GM21737 (cell line): Measurements from ENCODE around the gene CCDC138.
A peak's percentile ranks its signal among the peaks of the same experiment; 100 is the strongest.
"Not testable (repeated sequence)": the region's sequence is repeated elsewhere in the genome, so short reads cannot be mapped to it uniquely, and the experiment has no call there.

ENCODE experiments used
- ATAC-seq: cut with Tn5 transposase; IDR thresholded peaks from one replicate; pipeline ENCODE4 v1.9.1; 2021; ENCODE audit warnings: mild to moderate bottlenecking, moderate library complexity; ENCODE audit not compliant: unreplicated experiment

CCDC138 gene, protein sequence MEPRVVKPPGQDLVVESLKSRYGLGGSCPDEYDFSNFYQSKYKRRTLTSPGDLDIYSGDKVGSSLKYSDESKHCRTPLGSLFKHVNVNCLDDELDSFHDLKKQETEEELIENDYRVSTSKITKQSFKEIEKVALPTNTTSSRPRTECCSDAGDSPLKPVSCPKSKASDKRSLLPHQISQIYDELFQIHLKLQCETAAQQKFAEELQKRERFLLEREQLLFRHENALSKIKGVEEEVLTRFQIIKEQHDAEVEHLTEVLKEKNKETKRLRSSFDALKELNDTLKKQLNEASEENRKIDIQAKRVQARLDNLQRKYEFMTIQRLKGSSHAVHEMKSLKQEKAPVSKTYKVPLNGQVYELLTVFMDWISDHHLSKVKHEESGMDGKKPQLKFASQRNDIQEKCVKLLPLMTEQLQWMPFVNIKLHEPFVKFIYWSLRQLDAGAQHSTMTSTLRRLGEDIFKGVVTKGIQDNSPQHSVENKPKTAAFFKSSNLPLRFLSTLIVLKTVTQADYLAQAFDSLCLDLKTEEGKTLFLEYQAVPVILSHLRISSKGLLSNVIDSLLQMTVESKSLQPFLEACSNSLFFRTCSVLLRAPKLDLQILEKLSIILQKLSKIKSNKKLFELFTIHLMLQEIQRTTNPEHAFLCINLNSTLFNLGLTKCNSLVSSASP

DNA sequence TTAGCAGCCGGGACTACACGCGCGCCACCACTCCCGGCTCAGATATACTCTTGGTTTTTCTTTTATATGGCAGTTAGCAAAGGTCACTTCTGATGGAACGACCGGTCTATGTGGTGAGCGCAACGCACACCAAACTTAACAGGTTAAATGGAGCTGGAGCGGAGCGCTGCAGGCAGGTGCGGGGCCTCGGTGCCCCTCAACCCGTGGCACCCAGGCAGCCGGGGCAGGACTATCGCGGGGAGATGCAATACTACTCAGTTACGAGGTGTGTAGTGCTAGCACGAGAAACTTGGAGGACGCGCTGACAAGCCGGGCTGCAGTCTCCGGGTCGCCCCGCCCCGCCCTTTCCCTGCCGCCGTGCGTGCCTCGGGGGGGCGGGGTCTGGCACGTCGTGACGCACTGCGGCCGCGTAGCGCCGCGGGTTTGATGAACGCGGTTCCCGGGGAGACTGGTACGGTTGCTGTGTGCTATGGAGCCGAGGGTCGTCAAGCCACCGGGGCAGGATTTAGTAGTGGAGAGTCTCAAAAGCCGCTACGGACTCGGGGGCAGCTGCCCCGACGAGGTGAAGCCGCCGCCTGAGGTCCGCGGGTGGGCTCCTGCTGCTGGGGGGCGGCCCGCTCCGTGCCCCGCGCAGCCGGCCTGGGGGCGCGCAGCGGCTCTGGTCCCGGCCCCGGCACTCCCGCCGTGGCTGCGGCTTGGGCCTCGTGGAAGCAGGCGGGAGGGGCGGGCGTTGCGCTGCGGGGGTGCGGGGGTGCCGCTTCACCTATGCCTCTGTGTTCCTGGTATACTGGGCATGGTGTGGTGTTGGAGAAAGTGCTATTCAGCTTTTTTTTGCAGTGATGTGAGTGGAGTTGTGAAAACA is at the start of gene CCDC138:
TSS of gene CCDC138 (plus strand) at position 418 of the 862 bp plus-strand sequence. CDS start at position 470, 52 bp downstream.
- peak; percentile 96 for ATAC-seq

DNA sequence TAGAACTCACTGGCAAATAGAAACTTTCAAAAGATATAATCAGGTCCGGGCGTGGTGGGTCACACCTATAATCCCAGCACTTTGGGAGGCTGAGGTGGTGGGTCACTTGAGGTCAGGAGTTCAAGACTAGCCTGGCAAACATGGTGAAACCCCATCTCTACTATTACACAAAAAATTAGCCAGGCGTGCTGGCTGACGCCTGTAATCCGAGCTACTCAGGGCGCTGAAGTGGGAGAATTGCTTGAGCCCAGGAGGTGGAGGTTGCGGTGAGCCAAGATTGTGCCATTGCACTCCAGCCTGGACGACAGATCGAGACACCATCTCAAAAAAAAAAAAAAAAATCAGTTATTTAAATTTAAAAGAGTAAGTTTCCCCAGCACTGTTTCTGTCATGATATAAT is 28.6 kb upstream of the CCDC138 start:
- not testable (repeated sequence) for ATAC-seq

DNA sequence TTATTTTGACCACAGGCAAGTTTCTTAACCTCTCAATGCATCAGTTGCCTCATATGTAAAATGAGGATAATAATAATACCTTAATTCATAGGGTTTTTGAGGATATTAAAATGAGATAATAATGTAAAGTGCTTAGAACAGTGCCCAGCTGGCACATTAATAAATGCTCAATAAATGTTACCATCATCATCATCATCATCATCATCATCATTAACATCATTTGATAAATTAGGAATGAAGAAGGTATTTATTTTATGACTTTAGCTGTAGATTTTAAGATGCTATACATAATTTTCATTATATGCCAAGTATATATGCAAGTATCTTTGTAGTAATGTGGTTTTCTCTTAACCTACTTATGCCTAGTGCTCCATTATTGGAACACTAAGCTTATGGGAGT is 24.0 kb upstream of the CCDC138 start:
- ATAC-seq: not testable (repeated sequence)

DNA sequence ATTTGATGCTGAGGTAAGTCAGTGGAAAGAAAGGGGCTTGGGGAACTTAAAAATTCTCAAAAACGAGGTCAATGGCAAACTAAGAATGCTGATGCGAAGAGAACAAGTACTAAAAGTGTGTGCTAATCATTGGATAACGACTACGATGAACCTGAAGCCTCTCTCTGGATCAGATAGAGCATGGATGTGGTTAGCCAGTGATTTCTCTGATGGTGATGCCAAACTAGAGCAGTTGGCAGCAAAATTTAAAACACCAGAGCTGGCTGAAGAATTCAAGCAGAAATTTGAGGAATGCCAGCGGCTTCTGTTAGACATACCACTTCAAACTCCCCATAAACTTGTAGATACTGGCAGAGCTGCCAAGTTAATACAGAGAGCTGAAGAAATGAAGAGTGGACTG is 19.9 kb upstream of the CCDC138 start:
- not testable (repeated sequence) for ATAC-seq

DNA sequence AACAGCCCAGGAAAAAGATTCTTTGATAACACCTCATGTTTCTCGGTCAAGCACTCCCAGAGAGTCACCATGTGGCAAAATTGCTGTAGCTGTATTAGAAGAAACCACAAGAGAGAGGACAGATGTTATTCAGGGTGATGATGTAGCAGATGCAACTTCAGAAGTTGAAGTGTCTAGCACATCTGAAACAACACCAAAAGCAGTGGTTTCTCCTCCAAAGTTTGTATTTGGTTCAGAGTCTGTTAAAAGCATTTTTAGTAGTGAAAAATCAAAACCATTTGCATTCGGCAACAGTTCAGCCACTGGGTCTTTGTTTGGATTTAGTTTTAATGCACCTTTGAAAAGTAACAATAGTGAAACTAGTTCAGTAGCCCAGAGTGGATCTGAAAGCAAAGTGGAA is 18.7 kb upstream of the CCDC138 start:
- not testable (repeated sequence) for ATAC-seq

DNA sequence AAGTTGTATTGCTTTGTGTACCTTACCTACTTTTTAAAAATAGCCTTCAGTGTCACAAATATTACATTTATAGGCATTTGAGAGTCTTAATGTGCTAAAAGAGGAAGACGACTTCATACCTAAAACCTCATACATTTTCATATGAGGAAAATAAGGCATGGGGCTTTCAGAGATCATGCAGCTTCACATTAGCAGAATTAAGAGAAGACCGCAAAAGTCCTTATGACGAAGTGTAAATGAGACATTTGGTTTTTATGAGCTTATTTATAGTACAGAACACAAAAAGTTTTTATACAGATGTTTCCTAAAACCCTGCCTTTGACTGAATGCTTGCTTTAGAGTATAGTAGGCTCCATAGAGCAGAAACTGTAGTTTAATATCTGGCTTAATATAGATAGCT is 10.1 kb upstream of the CCDC138 start:
- ATAC-seq: peak; percentile 72

DNA sequence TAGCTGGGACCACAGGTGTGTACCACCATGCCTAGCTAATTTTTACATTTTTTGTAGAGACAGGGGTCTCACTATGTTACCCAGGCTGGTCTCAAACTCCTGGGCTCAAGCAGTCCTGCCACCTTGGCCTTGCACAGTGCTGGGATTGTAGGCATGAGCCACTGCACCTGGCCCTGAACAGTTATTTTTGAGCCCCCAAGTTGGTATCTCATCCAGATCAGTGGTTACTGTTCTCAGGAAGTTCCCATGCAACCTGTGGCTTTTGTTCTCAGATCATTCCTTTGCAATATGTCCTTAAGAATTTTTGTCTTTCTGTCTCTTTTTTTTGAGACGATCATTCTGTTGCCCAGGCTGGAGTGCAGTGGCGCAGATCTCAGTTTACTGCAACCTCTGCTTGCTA is 7.7 kb upstream of the CCDC138 start:
- no peak for ATAC-seq

DNA sequence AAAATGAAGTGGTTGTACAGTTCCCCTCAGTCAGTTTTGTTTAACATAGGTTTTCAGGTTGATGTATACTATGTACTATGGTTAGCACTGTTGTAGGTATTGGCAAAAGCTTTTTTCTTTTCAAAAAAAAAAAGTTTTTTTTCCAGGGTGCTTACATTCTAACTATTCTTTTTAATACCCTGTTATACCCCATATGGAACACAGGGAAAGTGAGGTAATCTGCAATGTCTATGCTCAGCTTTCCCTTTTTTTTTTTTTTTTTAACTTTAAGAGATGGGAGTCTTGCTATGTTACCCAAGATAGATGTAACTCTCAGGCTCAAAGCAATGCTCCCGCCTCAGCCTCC is 590 bp upstream of the CCDC138 start:
- no peak for ATAC-seq

DNA sequence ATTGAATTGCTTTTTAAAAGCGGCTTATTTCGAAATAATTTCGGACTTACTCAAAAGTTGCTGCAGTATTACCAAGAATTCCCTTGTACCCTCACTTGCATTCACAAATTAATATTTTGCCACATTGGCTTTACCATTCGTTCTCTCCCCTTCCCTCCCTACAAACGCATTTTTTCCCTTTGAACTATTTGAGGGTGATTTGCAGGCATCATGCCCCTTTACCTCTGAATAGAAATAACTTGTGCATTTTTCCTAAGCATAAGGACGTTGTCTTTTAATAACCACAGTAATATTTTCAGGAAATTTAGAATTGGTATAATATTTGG is 608 bp downstream of the CCDC138 start:
- no peak for ATAC-seq

DNA sequence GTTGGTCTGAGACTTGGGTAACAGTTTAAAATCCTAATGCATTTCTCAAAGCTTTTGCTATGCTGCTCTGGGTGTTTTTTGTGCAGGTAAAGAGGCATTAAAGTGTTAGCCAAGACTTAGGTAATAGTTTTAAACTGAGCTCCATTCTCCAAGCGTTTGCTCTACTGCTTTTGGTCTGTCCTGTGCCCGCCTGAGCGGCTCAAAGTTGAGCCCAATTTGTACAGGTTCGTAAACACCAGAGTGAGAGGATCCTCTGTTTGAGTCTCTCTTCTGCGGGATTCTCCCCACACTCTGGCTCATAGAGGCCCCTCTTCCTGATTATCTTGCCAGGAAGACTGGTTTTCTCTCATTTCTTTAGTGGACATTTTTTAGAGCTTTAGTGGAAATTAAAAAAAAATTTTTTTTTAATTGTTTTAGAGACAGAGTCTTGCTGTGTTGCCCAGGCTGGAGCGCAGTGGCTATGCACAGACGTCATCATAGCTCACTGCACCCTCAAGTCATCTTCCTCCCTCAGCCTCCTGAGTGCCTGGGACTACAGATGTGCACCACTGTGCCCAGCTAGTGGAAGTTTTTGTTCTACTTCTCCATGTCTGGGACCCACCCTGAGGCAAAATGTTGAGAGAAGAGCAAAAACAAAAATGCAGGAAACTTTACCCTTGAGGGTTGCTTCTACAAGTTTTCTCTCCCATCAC is 16.6 kb downstream of the CCDC138 start:
- no peak for ATAC-seq

DNA sequence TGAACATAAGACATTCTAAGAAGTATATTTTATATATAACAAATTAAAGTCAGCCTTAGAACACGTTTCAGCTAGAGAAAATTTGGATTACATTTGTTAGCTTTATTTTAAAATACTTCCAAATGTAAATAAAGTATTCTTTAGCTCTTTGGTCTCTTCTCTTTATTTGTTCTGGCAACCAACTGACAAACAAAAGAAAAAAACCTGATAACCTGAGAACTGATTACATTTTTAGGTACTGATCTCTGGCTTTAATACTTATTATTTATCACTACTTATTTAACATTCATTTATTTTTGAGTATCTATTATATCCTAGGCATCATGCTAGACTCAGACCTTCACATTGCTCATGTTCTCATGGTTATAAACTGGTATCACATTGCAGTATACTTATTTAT is 18.5 kb downstream of the CCDC138 start:
- no peak for ATAC-seq

DNA sequence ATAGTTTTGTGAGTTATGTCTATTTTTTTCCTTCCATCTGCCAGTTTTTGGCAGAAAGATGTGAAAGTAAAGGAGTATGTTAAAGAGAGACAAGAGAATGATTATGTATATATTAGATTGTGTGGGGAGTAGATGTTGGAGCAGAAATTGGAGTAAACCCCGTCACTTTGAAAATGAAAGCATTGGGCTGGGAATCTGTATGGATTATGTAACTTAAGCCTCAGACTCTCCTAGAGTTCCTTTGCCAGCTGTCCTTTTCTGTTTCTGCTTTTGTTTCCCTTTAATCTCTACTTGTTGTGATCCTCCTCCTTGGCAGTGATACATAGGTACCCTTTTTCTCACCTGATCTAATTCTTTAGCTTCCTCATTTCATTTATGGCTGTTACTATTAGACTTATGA is 19.2 kb downstream of the CCDC138 start:
- no peak for ATAC-seq

DNA sequence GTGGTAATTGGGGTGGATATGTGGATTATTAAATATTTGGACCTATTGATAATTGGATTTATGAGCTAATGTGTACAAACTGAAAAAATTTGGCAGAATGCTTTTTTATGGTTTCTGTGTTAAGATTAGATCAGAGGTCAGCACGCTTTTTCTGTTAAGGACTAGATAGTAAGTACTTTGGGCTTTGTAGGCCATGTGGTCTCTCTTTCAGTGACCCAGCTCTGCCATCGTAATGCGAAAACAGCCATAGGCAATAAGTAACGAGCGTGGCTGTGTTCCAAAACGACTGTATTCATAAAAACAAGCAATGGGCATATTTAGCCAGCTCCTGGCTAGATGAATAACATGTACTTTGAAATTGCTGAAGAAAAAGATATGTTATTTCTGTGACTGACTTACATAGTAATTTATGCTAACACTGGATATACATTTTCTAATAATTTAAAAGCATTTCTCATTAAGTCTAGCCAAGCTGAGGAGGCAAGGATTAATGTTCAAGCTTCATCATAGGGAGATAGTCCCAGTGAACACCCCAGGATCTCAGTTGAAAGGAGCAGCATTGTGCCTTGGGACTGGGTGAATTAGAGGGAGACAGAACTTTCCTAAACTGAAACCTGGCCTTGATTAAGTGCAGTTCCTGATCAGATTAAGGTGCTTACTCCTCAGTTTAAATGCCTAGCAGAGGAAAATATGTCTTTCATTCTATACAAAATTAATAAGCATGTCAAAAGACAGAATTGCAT is 20.0 kb downstream of the CCDC138 start:
- ATAC-seq: no peak

DNA sequence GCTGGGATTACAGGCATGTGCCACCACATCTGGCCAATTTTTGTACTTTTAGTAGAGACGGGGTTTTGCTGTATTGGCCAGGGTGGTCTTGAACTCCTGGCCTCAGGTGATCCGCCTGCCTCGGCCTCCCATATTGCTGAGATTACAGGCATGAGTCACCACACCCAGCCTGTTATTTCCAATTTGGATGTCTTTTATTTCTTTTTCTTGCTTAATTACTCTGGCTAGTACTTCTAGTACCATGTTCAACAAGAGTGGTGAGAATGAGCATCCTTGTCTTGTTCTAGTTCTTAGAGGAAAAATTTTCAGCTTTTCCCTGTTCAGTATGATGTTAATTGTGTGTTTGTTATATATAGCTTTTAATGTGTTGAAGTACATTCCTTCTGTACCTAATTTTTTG is 23.4 kb downstream of the CCDC138 start:
- no peak for ATAC-seq

DNA sequence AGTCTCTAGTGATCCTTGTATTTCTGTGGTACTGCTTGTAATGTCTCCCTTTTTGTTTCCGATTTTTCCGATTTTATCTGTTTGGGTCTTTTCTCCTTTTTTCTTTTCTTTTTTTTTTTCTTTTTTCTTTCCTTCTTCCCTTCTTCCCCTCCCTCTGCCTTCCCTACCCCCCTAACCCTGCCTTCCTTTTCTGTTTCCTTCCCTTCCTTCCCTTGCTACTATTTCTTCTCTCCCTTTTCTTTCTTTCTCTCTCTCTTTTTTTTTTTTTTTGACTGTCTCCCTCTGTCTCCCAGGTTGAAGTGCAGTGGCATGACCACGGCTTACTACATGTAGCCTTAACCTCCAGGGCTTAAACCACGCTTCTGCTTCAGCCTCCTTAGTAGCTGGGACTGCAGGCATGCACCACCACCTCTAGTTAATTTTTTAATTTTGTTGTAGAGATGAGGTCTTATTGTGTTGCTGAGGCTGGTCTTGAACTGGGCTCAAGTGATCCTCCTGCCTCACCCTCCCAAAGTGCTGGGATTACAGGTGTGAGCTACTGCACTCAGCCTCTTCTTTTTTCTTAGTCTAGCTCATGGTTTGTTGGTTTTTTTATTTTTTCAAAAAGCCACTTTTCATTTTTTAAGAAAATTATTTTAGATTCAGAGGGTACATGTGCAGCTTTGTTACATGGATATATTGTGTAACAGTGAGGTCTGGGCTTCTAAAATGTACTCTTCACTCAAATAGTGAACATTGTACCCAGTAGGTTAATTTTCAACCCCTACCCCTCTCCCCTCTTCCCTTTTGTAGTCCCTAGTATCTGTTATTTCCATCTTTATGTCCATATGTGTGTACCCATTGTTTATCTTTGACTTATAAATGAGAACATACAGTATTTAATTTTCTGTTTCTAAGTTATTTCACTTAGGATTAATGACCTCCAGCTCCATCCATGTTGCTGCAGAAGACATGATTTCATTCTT is 24.7 kb downstream of the CCDC138 start:
- ATAC-seq: no peak

DNA sequence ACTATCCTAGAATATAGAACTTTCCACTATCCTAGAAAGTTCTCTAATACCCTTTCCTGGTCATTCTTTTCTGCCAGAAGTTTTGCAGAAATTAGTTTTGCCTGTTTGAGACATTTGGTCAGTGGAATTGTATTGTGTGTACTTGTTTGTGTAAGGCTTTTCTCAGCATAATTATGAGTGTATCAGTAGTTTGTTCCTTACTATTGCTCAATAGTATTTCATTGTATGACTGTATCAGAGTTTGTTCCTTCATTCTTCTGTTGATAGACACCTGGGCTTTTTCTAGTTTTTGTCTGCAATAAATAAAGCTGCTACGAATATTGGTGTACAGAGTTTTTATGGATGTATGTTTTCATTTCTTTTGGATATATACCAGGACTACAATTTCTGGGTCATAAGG is 27.2 kb downstream of the CCDC138 start:
- ATAC-seq: no peak

DNA sequence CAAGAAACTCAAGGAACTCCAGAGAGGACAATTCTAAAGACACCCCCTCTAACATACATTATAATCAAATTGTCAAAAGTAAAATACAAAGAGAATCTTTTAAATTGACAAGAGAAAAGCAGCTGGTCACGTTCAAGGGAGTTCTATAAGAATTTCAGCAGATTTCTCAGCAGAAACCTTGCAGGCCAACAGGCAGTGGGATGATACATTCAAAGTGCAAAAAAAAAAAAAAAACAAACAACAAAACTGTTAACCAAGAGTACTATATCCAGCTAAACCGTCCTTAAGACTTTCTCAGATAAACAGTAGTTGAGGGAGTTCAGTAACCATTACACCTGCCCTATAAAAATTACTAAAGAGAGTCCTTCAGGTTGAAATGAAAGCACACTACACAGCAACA is 33.9 kb downstream of the CCDC138 start:
- no peak for ATAC-seq

DNA sequence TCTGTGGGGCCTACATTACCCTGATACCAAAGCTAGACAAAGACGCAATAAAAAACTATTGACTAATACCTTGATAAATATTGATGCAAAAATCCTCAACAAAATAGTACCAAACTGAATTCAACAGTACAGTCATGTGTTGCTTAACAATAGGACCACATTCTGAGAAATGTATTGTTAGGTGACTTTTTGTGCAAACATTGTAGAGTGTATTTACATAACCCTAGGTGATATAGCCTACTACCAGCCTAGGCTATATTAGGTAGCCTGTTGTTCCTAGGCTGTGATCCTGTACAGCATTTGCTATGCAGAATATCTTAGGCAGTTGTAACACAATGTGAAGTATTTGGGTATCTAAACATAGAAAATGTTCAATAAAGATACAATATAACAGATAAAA is 36.7 kb downstream of the CCDC138 start:
- ATAC-seq: no peak

DNA sequence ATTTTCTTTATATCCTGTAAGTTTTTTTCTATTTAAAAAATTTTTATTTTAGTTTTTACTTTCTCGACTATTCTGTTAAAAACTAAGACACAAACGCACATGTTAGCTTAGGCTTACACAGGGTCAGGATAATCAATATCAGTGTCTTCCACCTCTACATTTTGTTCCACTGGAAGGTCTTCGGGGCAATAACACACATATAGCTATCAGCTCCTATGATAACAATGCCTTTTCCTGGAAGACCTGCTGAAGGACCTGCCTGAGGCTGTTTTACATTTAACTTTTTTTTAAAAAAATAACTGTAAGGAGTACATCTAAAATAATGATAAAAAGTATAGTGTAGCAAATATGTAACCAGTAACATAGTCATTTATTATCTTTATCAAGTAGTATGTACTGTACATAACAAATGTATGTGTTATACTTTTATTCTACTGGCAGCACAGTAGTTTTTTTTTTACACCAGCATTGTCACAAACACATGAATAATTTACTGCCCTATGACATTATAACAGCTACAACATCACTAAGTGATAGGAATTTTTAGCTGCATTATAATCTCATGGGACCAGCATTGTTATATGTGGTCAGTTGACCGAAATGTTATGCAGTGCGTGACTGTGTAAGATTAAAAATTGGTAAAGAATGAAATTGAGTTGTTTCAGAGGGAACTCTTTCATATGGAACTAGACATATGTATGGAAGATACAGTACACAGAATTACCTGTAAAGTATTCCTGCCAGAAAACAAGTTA is 37.9 kb downstream of the CCDC138 start:
- no peak for ATAC-seq
